Fibroblast of upper back skin (primary cell): ENCODE measurements around the gene NRXN3.
A peak's percentile ranks its signal among the peaks of the same experiment; 100 is the strongest.

Experiments
- DNase-seq: peaks from one replicate; pipeline ENCODE4 v3.0.0-alpha.2; 2013

Gene NRXN3

DNA sequence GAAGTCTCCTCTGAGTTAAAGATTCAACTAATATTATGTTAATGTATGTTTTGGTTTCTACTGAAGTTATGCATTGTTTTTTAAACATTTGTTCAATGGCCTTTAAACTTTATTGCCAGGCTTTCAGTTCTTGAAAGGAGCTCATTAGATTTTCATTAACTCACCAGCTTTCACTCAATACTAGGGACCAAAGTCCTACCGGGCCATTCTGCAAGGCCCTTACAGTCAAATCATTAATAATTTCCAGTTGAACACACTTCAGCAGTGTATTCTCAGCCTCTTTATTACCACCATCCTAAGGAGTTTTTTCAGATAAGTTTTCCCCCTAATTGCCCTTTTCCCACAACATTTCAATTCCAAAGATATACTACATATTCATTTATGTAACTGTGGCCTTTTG is 1631.9 kb downstream of the NRXN3 start:
- no peak for DNase-seq

DNA sequence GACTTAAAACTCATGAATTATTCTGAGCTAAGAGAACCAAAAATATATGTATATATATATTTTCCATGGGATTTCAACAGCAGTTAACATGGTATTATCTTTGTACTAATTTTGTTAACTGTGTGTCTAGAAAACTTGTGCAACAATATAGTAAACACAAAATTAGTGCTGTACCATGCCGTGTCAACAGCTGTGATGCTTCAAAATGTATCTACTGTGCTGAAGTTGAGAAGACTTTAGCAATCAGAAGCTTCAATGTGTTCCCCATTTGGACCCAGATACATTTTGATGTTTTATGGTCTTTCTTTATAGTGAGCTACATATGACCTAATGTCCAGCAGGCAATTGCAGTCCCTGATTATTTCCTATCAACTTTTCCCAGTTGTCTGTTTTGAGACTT is 1635.5 kb downstream of the NRXN3 start:
- DNase-seq, result no peak

GRCh38 chr14:79809849-79810612 is 1639.9 kb downstream of the NRXN3 start:
- DNase-seq, result peak; percentile 16

DNA sequence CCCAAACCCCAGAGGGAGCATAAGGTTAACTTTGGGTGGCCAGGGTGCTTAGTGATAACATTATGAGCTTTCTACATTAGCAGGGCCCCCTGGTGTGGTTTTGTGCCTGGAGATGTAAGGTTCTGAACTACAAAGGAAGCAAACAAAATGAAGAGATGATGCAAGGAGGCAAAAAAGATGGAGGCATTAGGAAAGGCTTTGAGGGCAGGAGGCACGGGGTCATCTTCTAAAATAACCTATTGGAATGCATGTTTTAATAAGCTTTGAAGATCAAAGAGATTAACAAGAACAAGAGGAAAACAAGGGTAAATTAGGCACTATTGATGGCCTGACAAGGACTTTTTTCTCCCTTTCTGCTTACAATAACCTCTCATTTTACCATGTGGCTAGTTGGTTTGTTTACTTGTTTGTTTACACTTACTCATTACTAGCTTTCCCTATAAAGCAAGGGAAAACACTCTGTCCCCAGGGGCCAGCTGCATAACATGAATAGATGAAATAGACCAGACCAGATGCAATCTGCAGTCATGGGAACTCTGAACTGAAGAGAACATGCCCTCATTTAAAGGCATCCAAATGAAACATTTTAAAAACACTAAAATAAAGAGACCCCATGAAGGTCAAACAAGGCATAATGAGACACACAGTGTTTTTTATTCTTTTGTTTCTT is 1650.8 kb downstream of the NRXN3 start:
- no peak for DNase-seq

GRCh38 chr14:79822034-79822433 is 1651.9 kb downstream of the NRXN3 start:
- DNase-seq, result no peak

GRCh38 chr14:79825046-79825521 is 1654.9 kb downstream of the NRXN3 start:
- no peak for DNase-seq

DNA sequence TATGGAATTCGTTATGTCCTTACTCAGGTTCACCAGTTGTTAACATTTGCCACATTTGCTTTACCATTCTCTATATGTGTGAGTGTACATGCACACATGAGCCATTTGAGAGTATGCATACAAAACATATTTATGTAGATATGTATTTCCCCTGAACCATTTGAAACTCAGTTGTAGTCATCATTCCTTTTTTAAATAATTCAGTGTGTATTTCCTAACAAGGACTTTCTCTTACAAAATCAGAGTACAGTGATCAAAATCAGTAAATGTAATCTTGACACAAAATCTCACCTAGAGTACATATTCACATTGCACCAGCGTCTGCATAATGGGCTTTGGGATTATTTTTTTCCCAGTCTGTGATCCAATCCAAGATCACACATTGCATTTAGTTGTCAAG is 1656.2 kb downstream of the NRXN3 start:
- no peak for DNase-seq

DNA sequence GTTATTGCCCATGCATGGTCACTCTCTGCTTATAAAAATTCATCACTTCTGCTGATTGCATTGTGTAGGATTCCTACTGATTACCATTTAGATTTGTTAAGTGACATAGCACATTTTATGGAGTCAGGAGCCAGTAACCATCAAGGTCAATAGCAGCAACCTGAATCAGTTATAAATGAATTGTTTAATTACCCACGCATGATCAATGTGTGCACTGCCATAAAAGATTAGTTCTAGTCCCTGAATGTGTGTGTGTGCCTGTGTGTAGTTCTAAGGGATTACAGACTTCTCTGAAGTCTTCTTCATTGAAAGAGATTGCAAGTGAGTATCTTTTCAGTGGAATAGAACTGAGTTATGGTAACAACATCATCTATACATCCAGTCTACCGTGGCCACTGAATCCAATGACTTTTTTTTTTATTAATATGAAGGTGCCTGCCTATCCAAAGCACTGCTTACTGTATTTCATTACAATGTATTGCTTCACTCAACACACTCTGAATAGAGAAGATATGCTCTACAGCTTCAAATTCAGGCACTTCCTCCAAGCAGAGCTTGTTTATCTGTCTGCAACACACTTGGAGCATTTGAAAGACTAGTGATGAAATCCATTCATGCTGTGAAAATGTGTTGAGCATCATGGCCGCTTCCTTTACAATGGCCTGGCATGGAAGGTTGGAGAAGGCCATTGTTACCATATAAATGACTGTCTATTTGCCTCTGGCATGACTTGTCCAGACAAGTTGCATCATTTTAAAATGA is 1659.4 kb downstream of the NRXN3 start:
- DNase-seq, result no peak

DNA sequence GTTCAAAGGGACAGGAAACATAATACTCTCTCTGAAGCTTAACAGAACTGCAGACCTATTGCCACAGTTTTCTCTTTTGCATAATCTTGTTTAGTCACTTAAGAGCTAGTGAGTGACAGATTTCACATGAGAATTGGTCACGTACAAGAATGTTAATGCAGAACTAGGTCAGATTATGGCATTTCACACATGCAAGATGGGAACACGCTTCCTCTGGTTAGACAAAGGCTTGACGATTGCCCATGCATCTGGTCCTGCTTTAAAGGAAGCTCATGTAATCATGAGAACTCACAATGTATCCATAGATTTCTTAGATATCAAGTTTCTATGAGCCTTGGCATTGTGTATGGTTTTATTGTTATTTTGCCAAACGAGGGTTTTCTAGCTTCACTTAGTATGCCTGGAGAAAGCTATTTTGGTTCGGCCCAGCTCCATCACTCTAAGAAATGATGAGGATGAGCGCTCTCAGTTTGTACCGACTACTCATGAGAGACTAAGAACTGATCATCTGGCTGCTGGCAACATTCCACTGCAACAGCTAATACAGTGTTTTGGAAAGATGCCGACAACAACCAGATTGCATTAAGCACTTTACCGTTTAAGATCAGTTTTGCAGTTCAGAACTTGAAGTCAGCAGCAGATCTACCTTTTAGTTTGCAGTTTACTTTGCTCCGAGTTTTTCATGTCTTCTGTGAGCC is 1661.2 kb downstream of the NRXN3 start:
- peak; percentile 70 for DNase-seq

GRCh38 chr14:79833781-79834180 is 1663.6 kb downstream of the NRXN3 start:
- DNase-seq, result no peak

DNA sequence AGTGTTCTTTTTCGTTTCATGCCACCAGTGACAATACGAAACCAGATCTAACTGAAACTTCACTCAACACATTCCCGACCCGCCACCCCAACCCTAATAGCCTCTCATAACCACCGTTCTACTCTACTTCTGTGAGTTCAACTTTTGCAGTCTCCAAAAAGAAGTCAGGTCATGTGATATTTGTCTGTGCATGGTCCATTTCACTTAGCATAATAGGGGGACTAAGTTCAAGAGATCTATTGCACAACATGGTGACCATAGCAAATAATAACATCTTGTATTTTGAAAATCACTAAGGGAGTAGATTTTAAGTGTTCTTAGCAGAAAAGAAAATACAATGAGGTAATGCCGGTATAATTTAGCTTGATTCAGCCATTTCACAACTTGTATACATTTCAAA is 1664.7 kb downstream of the NRXN3 start:
- DNase-seq, result no peak

GRCh38 chr14:79836577-79836976 is 1666.4 kb downstream of the NRXN3 start:
- DNase-seq, result no peak

DNA sequence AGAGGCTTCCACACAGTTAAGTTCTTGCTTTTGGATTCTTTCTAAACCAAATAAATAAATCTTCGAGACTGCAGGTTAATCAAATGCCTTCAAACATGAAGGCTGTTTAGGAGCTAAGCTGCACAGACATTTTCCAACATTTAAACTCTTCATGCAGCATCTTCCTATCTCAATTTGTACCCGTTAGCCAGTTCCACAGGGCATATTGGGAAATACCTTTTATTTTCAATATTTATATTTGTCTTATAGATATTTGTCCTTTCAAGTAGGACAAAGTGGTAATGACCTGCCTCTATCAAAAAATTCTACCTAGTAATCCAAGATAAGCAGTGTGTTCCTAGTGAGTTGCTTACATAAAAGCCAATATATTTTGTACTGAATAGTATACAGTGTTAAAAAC is 1667.5 kb downstream of the NRXN3 start:
- no peak for DNase-seq

DNA sequence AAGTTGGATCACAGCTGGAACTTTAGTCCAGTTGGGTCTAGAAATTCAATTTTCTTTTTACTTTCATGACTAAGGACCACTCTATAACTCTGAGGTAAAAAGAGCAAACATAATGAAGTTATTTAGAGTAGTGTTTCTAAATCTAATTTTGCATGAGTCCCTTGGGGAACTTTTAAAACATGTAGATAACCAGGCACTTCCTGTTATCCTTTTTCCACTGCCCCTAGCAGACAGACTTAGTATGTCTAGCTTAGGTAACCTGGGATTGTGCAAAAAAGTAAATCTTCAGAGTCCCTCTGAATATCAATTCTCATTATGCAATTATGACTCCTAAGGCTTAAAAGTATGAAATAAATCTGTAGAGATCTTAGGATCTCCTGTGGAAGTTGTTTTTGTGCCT is 1669.9 kb downstream of the NRXN3 start:
- peak; percentile 13 for DNase-seq

GRCh38 chr14:79840831-79841230 is 1670.7 kb downstream of the NRXN3 start:
- DNase-seq, result no peak

DNA sequence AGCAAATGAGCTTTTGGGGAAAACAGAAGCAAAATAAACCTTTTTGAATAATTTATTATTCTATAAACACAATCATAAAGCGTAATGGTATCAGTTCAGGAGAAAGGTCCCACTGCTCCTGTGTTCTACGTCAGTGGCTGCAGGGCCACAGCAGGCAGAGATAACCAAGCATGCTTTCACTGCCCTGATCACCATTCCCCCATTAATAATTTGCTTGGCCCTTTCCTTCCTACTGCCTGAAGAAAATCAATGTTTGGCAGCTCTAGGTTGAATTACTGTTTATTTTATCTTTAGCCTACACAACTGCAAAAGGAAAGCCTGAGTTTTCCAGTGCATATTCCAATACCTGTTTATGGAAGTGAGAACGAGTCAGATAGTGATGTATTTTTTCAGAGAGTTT is 1671.3 kb downstream of the NRXN3 start:
- DNase-seq, result no peak

- peak; percentile 62 for DNase-seq
Observed at GRCh38 chr14:79842270-79842669, 1672.1 kb downstream of the NRXN3 start.

- DNase-seq, result no peak
Observed at GRCh38 chr14:79852950-79853744, 1683.0 kb downstream of the NRXN3 start.

- no peak for DNase-seq
Observed at GRCh38 chr14:79855789-79856188, 1685.6 kb downstream of the NRXN3 start.

GRCh38 chr14:79856381-79856780 is 1686.2 kb downstream of the NRXN3 start:
- peak; percentile 58 for DNase-seq

DNA sequence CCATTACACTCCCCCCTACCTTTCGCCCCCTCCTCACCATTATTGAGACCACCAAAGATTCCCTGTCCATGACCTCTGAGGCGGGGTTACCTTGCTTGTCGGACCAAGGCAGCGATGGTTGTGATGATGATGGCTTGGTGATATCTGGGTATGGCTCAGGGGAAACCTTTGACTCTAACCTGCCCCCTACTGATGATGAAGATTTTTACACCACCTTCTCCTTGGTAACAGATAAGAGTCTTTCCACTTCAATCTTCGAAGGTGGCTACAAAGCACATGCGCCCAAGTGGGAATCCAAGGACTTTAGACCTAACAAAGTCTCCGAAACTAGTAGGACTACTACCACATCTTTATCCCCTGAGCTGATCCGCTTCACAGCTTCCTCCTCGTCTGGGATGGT is 1690.9 kb downstream of the NRXN3 start:
- no peak for DNase-seq

DNA sequence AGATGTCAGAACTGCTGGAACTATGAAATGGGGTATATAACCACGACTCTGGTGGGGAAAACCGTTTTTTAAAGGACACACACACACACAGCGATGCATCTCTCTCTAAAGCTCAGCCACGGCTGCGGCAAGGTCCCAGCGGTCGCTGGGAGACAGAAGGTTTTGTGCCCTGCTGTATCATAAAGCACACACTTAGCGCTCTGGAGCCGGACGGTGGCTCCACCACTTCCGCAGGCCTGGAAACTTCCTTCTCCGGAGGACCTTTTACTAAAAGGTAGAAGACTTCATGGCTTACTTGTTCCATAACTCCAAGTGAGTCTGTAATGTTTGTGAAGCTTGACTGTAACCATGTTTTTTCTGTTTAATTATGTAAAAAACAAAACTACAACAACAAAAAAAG is 1691.9 kb downstream of the NRXN3 start:
- no peak for DNase-seq
